CD14-positive monocyte (primary cell): ENCODE measurements around the gene PRR33. TPM values are rescaled to one million over a fixed set of nuclear protein-coding genes. Genes with fewer than 3 reads are reported as not detected.
A peak's percentile ranks its signal among the peaks of the same experiment; 100 is the strongest.

Experiments used
- DNase-seq, 3 donors: peaks; one replicate each; pipeline ENCODE4 v3.0.0-alpha.2; 2011 to 2022
- H2AFZ ChIP-seq: 2 replicates; pipeline ENCODE4 v1.6.0; 2012; ENCODE audit warnings: mild to moderate bottlenecking, low read depth, low read length, inconsistent platforms; ENCODE audit not compliant: insufficient read depth, poor library complexity, severe bottlenecking
- H3K27ac ChIP-seq, 2 donors: 1 replicate in 1 of 2; 2 replicates in 1 of 2; pipeline ENCODE4 v1.5.1; 2012 to 2013; ENCODE audit warnings: low read length in 2 of 2, control low read depth in 1 of 2, inconsistent platforms in 1 of 2, low read depth in 1 of 2, mild to moderate bottlenecking in 1 of 2
- H3K27me3 ChIP-seq, 2 donors: one replicate each; pipeline versions ENCODE4 v1.6.0 to v1.6.1; 2011 to 2013; ENCODE audit warnings: low read length in 2 of 2; ENCODE audit not compliant: control insufficient read depth in 2 of 2, insufficient read depth in 2 of 2
- H3K36me3 ChIP-seq, 2 donors: replicated peaks in 1 of 2; 1 replicate in 1 of 2; 2 replicates in 1 of 2; pipeline versions ENCODE4 v1.5.1 to v1.6.1; 2012 to 2013; ENCODE audit warnings: low read length in 2 of 2, control low read depth in 1 of 2, inconsistent platforms in 1 of 2, mild to moderate bottlenecking in 1 of 2; ENCODE audit not compliant: insufficient read depth in 2 of 2, control insufficient read depth in 1 of 2
- H3K4me1 ChIP-seq, 2 donors: 1 replicate in 1 of 2; 2 replicates in 1 of 2; pipeline versions ENCODE4 v1.5.1 to v1.6.1; 2012 to 2013; ENCODE audit warnings: low read length in 2 of 2, control low read depth in 1 of 2, inconsistent platforms in 1 of 2, mild to moderate bottlenecking in 1 of 2, moderate library complexity in 1 of 2; ENCODE audit not compliant: insufficient read depth in 2 of 2, control insufficient read depth in 1 of 2
- H3K4me2 ChIP-seq: replicated peaks from 2 replicates; pipeline ENCODE3; 2012; ENCODE audit warnings: low read length, moderate library complexity, mild to moderate bottlenecking; ENCODE audit not compliant: poor library complexity, severe bottlenecking; ENCODE audit errors: extremely low read depth
- H3K4me3 ChIP-seq, 3 experiments: fragments of 200-600 bp in 1 of 3; sonication (generic) in 1 of 3; replicated peaks in 1 of 3; 1 replicate in 2 of 3; 2 replicates in 1 of 3; pipeline ENCODE4 v1.5.1; 2011 to 2013; ENCODE audit warnings: low read length in 3 of 3, mild to moderate bottlenecking in 3 of 3, control low read depth in 2 of 3, low read depth in 2 of 3, inconsistent platforms in 1 of 3, moderate library complexity in 1 of 3
- H3K79me2 ChIP-seq: 2 replicates; pipeline ENCODE4 v1.6.0; 2012; ENCODE audit warnings: mild to moderate bottlenecking, control low read depth, inconsistent platforms, low read length, moderate library complexity; ENCODE audit not compliant: insufficient read depth
- H3K9ac ChIP-seq: 2 replicates; pipeline ENCODE4 v1.6.0; 2017; ENCODE audit warnings: low read length, mild to moderate bottlenecking; ENCODE audit not compliant: insufficient read depth, poor library complexity, severe bottlenecking
- H3K9me3 ChIP-seq, 2 donors: replicated peaks in 1 of 2; 1 replicate in 1 of 2; 2 replicates in 1 of 2; pipeline versions ENCODE4 v1.5.1 to v1.6.1; 2012 to 2013; ENCODE audit warnings: low read length in 2 of 2, control low read depth in 1 of 2; ENCODE audit not compliant: control insufficient read depth in 1 of 2, insufficient read depth in 1 of 2
- H4K20me1 ChIP-seq: 2 replicates; pipeline ENCODE4 v1.6.0; 2012; ENCODE audit warnings: mild to moderate bottlenecking, low read length, control low read depth, moderate library complexity; ENCODE audit not compliant: insufficient read depth
- H3K27ac Mint-ChIP-seq, 7 donors: one replicate each; pipeline ENCODE4 v1.8.0; 2020; ENCODE audit warnings: mild to moderate bottlenecking in 7 of 7, mixed read lengths in 7 of 7, moderate library complexity in 6 of 7, inconsistent platforms in 2 of 7
- H3K27me3 Mint-ChIP-seq, 3 donors: one replicate each; pipeline ENCODE4 v1.8.0; 2021 to 2022; ENCODE audit warnings: low read depth in 3 of 3, mild to moderate bottlenecking in 3 of 3, mixed read lengths in 3 of 3, moderate library complexity in 3 of 3, inconsistent platforms in 1 of 3
- H3K36me3 Mint-ChIP-seq, 2 donors: one replicate each; pipeline ENCODE4 v1.8.0; 2020; ENCODE audit warnings: mixed read lengths in 2 of 2, inconsistent platforms in 1 of 2, mild to moderate bottlenecking in 1 of 2
- H3K4me1 Mint-ChIP-seq: one replicate; pipeline ENCODE4 v1.8.0; 2020; ENCODE audit warnings: mild to moderate bottlenecking, mixed read lengths
- H3K4me3 Mint-ChIP-seq, 2 donors: one replicate each; pipeline ENCODE4 v1.8.0; 2020; ENCODE audit warnings: mild to moderate bottlenecking in 2 of 2, mixed read lengths in 2 of 2, moderate library complexity in 1 of 2
- H3K9me3 Mint-ChIP-seq, 7 donors: one replicate each; pipeline ENCODE4 v1.8.0; 2020 to 2022; ENCODE audit warnings: mixed read lengths in 7 of 7, mild to moderate bottlenecking in 6 of 7, moderate library complexity in 6 of 7, inconsistent platforms in 2 of 7
- CTCF ChIP-seq: fragments of 200-600 bp; IDR thresholded peaks from one replicate; pipeline ENCODE4 v1.8.0; 2022; ENCODE audit warnings: antibody characterized with exemption, mild to moderate bottlenecking
- WGBS: methylation state at CpG from one replicate; pipeline ENCODE4 v1.1.5; 2013; ENCODE audit warnings: missing lambda C conversion rate; ENCODE audit not compliant: insufficient coverage; 5-methylcytosine and 5-hydroxymethylcytosine counted together
- intact Hi-C, 2 donors: fragments of 100-400 bp; cut with micrococcal nuclease; formaldehyde crosslinking; loops; one replicate each; pipeline versions ENCODE4 v1.15.0 to v1.15.1; 2023
- polyA plus RNA-seq, 3 donors: library from polyadenylated mRNA; depleted of rRNA in 1 of 3; unstranded in 2 of 3; stranded (reverse) in 1 of 3; fragments of 300-500 nt in 2 of 3; fragments of >200 nt in 1 of 3; fragmentation: Illumina TruSeq in 2 of 3; gene quantifications; 1 replicate in 2 of 3; 2 replicates in 1 of 3; pipeline ENCODE4 v1.2.3, GENCODE V29; 2012 to 2021

PRR33 gene
- polyA plus RNA-seq, 3 donors = not detected

- Mint-ChIP-seq H3K27ac (peak overlapping the region in 4 of 7 donors; percentile 36 to 100 (median 61)), H3K4me3 (no peak overlapping the region), H3K4me1 (peaks cover 70% of the 10 kb centered on the region), H3K36me3 (peaks cover 12 to 14% of the 10 kb centered on the region in 2 donors), H3K27me3 (peaks cover 0 to 1% (median 0%) of the 10 kb centered on the region in 3 donors), H3K9me3 (no peaks in the 10 kb centered on the region)
- no peaks in the 10 kb centered on the region for H3K9me3 ChIP-seq
- peaks cover 4% of the 10 kb centered on the region for H3K79me2 ChIP-seq
- H3K27me3 ChIP-seq = no peaks in the 10 kb centered on the region
- no peaks in the 10 kb centered on the region for H3K36me3 ChIP-seq
- 96% methylated on average over 26 of the region's 29 CpGs for WGBS
- no peak for TF ChIP-seq CTCF
- no peak overlapping the region for H3K4me2 ChIP-seq
- H3K27ac ChIP-seq = no peak overlapping the region
- H3K4me1 ChIP-seq = peaks cover 100% of the 10 kb centered on the region in 2 donors
- no peaks in the 10 kb centered on the region for H4K20me1 ChIP-seq
- no peak overlapping the region for H3K9ac ChIP-seq
- no peak overlapping the region for H2AFZ ChIP-seq
- no peak for DNase-seq
- no peak overlapping the region for H3K4me3 ChIP-seq
- intact Hi-C loops = loop anchor here in 1 of 2 donors (5.0 kb wide), 1 partner anchor 75 kb away; the partner anchor contains the start of gene TNNT3
Observed at GRCh38 chr11:1842149-1843097, 49.3 kb downstream of the PRR33 start.

- TF ChIP-seq CTCF = no peak
- H2AFZ ChIP-seq = no peak overlapping the region
- H3K27ac ChIP-seq = no peak overlapping the region
- H3K4me1 ChIP-seq = peaks cover 92 to 93% of the 10 kb centered on the region in 2 donors
- H3K27me3 ChIP-seq = no peaks in the 10 kb centered on the region
- peak overlapping the region; percentile 80 for H3K4me2 ChIP-seq
- no peaks in the 10 kb centered on the region for H3K9me3 ChIP-seq
- Mint-ChIP-seq H3K27me3 (peaks cover 0 to 2% (median 1%) of the 10 kb centered on the region in 3 donors), H3K4me3 (peak overlapping the region in 1 of 2 donors; percentile 43), H3K9me3 (no peaks in the 10 kb centered on the region), H3K4me1 (peaks cover 63% of the 10 kb centered on the region), H3K27ac (peak overlapping the region in 4 of 7 donors; percentile 19 to 63 (median 42)), H3K36me3 (peaks cover 12 to 13% of the 10 kb centered on the region in 2 donors)
- no peaks in the 10 kb centered on the region for H3K36me3 ChIP-seq
- no peaks in the 10 kb centered on the region for H4K20me1 ChIP-seq
- intact Hi-C loops = loop anchor here in 1 of 2 donors (5.0 kb wide), 1 partner anchor 76 kb away; the partner anchor contains the start of gene TNNT3
- H3K79me2 ChIP-seq = peaks cover 4% of the 10 kb centered on the region
- DNase-seq = no peak
- WGBS = 95% methylated on average over 17 of the region's 19 CpGs
- H3K4me3 ChIP-seq = no peak overlapping the region
- no peak overlapping the region for H3K9ac ChIP-seq
Observed at GRCh38 chr11:1841511-1842148, 50.1 kb downstream of the PRR33 start.
